ENCODE data around the gene LAMA2.

DNA sequence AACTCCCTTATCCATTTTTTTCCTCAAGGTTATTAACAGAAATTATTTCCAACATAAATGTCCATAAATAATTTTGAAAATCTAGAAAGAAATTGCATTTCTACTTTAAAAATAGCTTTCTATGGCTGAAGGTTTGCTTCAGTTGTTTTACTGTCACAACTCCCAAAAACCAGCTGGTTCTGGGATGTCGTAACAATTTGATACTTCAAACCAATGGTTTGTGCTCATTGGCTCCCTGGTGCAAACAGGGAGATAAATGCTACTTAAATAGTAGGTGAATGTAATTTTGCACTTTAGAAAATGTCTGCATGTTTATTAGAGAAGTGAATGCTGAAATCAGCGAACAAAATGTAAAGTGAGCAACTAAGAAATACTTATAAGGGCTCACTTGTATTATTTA lies 31.1 kb downstream of the LAMA2 start:
- TF ChIP-seq TAF1 (IDR thresholded peaks at IDR 0.05; ENCODE audit: low read depth) (no peak), CREB1 (IDR thresholded peaks at IDR 0.05; ENCODE audit: low read depth) (no peak), NFIC (IDR thresholded peaks at IDR 0.05) (no peak), TCF12 (IDR thresholded peaks at IDR 0.05; ENCODE audit: low read depth) (no peak), YY1 (IDR thresholded peaks at IDR 0.05; ENCODE audit: low read depth) (no peak), RAD21 (IDR thresholded peaks at IDR 0.05; ENCODE audit: low read depth) (no peak), EP300 (IDR thresholded peaks at IDR 0.05; ENCODE audit: borderline replicate concordance) (no peak), EGR1 (IDR thresholded peaks at IDR 0.05) (no peak), CEBPB (IDR thresholded peaks at IDR 0.05) (no peak), FOXM1 (IDR thresholded peaks at IDR 0.05; ENCODE audit: borderline replicate concordance, low read depth) (no peak)
- TF ChIP-seq, protein P1, sequence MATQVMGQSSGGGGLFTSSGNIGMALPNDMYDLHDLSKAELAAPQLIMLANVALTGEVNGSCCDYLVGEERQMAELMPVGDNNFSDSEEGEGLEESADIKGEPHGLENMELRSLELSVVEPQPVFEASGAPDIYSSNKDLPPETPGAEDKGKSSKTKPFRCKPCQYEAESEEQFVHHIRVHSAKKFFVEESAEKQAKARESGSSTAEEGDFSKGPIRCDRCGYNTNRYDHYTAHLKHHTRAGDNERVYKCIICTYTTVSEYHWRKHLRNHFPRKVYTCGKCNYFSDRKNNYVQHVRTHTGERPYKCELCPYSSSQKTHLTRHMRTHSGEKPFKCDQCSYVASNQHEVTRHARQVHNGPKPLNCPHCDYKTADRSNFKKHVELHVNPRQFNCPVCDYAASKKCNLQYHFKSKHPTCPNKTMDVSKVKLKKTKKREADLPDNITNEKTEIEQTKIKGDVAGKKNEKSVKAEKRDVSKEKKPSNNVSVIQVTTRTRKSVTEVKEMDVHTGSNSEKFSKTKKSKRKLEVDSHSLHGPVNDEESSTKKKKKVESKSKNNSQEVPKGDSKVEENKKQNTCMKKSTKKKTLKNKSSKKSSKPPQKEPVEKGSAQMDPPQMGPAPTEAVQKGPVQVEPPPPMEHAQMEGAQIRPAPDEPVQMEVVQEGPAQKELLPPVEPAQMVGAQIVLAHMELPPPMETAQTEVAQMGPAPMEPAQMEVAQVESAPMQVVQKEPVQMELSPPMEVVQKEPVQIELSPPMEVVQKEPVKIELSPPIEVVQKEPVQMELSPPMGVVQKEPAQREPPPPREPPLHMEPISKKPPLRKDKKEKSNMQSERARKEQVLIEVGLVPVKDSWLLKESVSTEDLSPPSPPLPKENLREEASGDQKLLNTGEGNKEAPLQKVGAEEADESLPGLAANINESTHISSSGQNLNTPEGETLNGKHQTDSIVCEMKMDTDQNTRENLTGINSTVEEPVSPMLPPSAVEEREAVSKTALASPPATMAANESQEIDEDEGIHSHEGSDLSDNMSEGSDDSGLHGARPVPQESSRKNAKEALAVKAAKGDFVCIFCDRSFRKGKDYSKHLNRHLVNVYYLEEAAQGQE (IDR thresholded peaks at IDR 0.05; ENCODE audit: low read depth): no peak
- TF ChIP-seq, protein P2, sequence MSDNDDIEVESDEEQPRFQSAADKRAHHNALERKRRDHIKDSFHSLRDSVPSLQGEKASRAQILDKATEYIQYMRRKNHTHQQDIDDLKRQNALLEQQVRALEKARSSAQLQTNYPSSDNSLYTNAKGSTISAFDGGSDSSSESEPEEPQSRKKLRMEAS (IDR thresholded peaks at IDR 0.05): no peak
- TF ChIP-seq, protein P3, sequence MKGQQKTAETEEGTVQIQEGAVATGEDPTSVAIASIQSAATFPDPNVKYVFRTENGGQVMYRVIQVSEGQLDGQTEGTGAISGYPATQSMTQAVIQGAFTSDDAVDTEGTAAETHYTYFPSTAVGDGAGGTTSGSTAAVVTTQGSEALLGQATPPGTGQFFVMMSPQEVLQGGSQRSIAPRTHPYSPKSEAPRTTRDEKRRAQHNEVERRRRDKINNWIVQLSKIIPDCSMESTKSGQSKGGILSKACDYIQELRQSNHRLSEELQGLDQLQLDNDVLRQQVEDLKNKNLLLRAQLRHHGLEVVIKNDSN (IDR thresholded peaks at IDR 0.05): no peak
